ENCODE results near the gene LSM7. TPM values are rescaled to one million over a fixed set of nuclear protein-coding genes. Genes with fewer than 3 reads are reported as not detected.
A peak's percentile ranks its signal among the peaks of the same experiment; 100 is the strongest.
"Not testable (repeated sequence)": the region's sequence is repeated elsewhere in the genome, so short reads cannot be mapped to it uniquely, and the experiment has no call there.

The LSM7 gene
- polyA plus RNA-seq, 3 donors from 2014 or later: 163 to 285 (median 170) TPM

DNA sequence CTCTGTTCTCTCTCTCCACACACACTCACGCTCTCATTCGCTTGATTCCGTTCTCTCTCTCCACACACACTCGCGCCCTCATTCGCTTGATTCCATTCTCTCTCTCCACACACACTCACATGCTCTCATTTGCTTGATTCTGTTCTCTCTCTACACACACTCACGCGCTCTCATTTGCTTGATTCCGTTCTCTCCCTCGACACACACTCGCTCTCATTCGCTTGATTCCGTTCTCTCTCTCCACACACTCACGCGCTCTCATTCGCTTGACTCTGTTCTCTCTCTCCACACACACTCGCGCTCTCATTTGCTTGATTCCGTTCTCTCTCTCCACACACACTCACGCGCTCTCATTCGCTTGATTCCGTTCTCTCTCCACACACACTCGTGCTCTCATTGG lies 21.4 kb upstream of the LSM7 start:
- H3K4me1 Mint-ChIP-seq; H3K27me3 Mint-ChIP-seq (ENCODE audit: low read depth in 3 of 3); H3K27ac Mint-ChIP-seq; H3K4me3 Mint-ChIP-seq; H3K9me3 Mint-ChIP-seq; H3K36me3 Mint-ChIP-seq; DNase-seq: not testable (repeated sequence)

DNA sequence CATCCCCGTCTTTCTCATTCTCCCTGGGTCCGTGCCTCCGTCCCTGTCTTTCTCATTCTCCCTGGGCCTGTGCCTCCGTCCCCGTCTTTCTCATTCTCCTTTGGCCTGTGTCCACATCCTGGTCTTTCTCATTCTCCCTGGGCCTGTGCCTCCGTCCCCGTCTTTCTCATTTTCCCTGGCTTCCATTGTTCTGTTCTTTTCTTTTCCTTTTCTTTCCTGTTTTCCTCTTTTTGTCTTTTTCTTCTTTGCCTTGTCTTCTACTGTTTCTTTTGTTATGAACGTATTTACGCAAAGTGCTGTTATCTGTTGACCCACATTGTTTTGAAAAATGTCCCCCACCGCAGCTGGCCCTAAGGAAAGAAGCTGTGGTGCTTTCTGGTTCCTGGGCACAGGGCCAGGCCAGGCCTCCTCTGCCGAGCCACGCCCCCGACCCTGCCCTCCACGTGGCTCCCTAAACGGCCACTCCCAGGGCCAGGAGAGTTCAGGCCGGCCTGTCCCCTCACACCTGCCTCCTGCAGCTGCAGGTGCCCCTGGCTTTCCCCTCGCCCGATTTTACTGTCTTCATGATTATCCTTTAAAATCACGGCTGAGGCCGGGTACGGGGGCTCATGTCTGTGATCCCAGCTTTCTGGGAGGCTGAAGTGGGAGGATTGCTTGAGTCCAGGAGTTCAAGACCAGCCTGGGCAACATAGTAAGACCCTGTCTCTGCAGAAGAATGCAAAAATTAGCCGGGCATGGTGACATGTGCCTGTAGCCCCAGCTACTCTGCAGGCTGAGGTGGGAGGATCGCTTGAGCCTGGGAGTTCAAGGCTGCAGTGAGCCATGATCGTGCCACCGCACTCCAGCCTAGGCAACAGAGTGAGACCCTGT lies 17.6 kb upstream of the LSM7 start:
- no peak for DNase-seq
- Mint-ChIP-seq H3K27me3 (ENCODE audit: low read depth in 3 of 3) (no peaks in the 10 kb centered on the region), H3K36me3 (peaks cover 0 to 4% (median 0%) of the 10 kb centered on the region in 3 donors), H3K9me3 (no peaks in the 10 kb centered on the region), H3K4me3 (no peak overlapping the region), H3K27ac (peak overlapping the region in 1 of 6 donors; percentile 75), H3K4me1 (no peaks in the 10 kb centered on the region)

DNA sequence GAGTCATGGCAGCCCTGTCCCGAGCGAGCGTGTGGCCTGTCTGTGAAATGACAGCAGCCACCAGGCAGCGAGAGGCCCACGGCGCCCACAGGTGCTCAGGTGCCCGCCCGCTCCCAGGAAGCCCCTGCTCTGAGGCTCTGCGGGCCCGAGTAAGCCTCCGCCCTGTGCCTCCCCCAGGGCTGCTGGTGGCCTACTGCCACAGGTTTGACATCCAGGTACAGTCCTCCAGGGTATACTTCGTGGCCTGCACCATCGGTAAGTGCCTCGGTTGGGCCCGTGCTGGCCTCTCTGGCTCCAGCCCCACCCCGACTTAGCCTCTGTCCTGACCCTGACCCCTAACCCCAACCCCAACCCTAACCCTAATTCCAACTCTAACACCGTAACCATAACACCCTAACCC lies 16.7 kb upstream of the LSM7 start:
- Mint-ChIP-seq H3K27me3 (ENCODE audit: low read depth in 3 of 3) (no peaks in the 10 kb centered on the region), H3K9me3 (no peaks in the 10 kb centered on the region), H3K27ac (no peak overlapping the region), H3K4me1 (no peaks in the 10 kb centered on the region), H3K4me3 (no peak overlapping the region), H3K36me3 (peaks cover 0 to 4% (median 0%) of the 10 kb centered on the region in 3 donors)
- no peak for DNase-seq

DNA sequence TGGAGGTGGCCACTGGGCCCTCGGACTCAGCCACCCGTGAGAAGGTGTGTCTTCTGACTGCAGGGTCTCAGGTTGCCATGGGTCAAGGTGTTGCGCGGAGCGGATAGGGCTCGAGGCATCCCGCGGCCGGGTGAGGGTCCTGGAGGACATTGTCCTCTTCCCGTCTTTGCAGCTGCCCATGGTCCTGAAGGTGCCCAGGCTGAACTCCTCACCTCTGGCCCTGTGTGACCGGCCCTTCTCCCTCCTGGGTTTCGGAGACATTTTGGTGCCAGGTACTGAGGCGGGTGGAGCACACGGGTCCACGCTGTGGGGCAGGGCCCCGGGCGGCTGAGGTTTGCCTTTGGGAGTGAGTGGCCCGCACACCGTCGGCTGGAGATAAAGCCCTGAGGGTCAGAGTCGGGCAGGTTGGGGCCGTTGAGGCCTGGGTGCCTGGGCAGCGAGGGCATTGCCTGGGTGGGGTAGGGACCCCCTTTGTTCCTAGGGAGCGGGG lies 16.0 kb upstream of the LSM7 start:
- Mint-ChIP-seq H3K27me3 (ENCODE audit: low read depth in 3 of 3) (no peaks in the 10 kb centered on the region), H3K4me3 (no peak overlapping the region), H3K27ac (no peak overlapping the region), H3K9me3 (no peaks in the 10 kb centered on the region), H3K36me3 (peaks cover 0 to 4% (median 0%) of the 10 kb centered on the region in 3 donors), H3K4me1 (no peaks in the 10 kb centered on the region)
- DNase-seq: no peak

DNA sequence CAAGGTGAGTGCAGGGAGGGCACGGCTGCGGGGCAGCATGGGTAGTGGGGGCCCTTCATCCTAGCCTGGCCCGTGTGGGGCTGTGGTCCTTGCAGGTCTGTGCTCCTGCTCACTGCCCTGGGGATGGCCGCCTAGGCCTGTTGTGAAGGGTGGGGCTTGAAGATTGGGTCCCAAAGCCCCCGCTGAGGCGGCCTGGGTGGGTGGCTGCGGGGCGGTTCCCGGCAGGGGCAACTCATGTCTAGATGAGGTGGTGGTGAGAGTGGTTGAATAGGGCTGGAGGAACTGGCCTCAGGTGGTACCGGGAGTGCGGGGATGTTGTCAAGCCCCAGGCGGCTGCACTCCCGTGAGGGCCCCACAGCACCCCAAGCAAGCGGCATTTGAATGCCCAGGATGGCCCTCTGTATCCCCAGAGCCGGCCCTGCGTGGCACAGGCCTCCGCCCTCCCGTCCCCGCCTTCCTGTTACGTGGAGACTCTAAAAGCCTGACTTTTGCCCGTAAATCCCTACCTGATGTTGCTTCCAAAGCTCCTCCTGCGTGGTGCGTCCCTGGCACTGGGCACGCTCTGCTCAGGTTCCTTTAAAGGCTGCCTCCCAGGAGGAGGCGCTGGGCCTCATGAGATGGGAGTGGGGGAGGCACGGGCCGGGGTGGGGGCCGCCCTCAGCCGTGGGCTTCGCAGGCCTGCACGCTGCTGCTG lies 15.1 kb upstream of the LSM7 start:
- no peaks in the 10 kb centered on the region for H3K27me3 Mint-ChIP-seq (ENCODE audit: low read depth in 3 of 3)
- H3K4me3 Mint-ChIP-seq: no peak overlapping the region
- H3K4me1 Mint-ChIP-seq: no peaks in the 10 kb centered on the region
- DNase-seq: no peak
- H3K27ac Mint-ChIP-seq: no peak overlapping the region
- H3K36me3 Mint-ChIP-seq: peaks cover 0 to 4% (median 0%) of the 10 kb centered on the region in 3 donors
- no peaks in the 10 kb centered on the region for H3K9me3 Mint-ChIP-seq

DNA sequence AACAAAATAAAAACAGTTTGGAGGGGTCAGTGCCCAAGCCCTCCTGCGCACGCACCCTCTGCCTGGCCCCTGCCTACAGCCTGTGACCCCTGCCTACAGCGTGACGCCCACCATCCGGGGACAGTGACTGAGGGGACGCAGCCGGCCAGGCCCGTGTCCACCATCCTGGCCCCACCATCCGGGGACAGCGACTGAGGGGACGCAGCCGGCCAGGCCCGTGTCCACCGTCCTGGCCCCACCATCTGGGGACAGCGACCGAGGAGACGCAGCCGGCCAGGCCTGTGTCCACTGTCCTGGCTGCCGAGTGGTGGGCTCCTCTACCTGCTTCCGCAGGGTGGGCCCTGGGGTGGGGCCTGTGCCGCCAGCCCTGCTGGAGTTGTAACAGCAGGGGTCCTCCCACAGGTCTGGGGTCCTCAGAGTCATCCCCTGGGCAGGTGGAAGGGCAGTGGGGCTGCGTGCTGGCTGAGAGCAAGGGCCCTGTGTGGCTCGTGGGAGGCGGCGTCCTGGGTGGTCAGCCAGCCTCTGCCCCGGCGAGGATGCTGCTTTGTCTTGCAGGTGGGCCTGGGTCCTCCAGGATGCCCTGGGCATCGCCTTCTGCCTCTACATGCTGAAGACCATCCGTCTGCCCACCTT lies 14.4 kb upstream of the LSM7 start:
- Mint-ChIP-seq H3K4me1 (no peaks in the 10 kb centered on the region), H3K9me3 (no peaks in the 10 kb centered on the region), H3K27ac (no peak overlapping the region), H3K4me3 (no peak overlapping the region), H3K36me3 (peaks cover 0 to 4% (median 0%) of the 10 kb centered on the region in 3 donors), H3K27me3 (ENCODE audit: low read depth in 3 of 3) (no peaks in the 10 kb centered on the region)
- DNase-seq: no peak

DNA sequence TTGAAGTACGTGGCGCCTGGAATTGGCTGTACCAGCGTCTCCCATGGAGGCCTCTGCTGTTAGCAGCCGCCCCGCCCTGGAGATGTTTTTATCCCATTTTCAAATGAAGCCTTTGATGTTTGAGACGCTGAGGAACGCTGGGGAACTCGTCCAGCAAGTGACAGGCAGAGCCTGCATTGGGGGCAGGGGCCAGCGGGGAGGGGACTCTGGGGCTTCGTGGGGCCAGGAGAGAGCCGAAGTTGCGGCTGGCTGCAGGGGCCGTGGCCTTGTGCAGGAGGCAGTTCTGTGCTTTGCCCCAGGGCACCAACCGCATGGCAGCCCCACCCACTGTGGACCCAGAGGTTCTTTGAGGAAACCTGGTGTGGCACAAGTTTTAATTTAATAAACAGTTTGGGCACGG lies 13.6 kb upstream of the LSM7 start:
- H3K27ac Mint-ChIP-seq: no peak overlapping the region
- peaks cover 0 to 2% of the 10 kb centered on the region in 2 donors for H3K4me1 Mint-ChIP-seq
- no peaks in the 10 kb centered on the region for H3K9me3 Mint-ChIP-seq
- no peak for DNase-seq
- peaks cover 0 to 4% (median 0%) of the 10 kb centered on the region in 3 donors for H3K36me3 Mint-ChIP-seq
- no peaks in the 10 kb centered on the region for H3K27me3 Mint-ChIP-seq (ENCODE audit: low read depth in 3 of 3)
- H3K4me3 Mint-ChIP-seq: no peak overlapping the region

DNA sequence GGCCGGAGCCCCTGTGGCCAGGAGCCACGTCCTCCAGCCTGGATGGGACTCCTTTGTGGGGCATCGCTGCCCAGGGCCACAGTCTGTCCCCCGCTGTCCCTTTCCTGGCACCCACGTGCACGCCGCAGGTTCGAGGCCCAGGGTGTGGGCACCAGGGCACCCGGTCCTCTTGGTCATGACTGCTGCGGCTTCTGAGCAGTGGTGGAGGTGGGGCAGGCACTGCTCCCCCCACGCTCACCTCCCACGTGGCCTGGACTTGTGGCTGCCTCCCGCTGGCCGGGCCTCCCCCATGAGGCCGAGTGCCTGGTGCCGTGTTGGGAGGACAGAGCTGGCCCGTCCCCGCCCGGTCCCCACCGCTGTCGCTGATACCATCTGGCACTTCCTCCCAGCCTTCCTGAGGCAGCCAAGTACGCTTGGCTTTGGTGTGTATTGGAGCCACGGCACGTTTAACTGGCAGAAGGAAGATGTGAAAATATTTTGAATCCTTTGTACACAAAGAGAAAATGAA lies 12.9 kb upstream of the LSM7 start:
- Mint-ChIP-seq H3K27ac (no peak overlapping the region), H3K36me3 (peaks cover 0 to 4% (median 2%) of the 10 kb centered on the region in 3 donors), H3K4me1 (peaks cover 3 to 4% of the 10 kb centered on the region in 2 donors), H3K27me3 (ENCODE audit: low read depth in 3 of 3) (peaks cover 0 to 2% (median 0%) of the 10 kb centered on the region in 3 donors), H3K4me3 (no peak overlapping the region), H3K9me3 (no peaks in the 10 kb centered on the region)
- DNase-seq: no peak

DNA sequence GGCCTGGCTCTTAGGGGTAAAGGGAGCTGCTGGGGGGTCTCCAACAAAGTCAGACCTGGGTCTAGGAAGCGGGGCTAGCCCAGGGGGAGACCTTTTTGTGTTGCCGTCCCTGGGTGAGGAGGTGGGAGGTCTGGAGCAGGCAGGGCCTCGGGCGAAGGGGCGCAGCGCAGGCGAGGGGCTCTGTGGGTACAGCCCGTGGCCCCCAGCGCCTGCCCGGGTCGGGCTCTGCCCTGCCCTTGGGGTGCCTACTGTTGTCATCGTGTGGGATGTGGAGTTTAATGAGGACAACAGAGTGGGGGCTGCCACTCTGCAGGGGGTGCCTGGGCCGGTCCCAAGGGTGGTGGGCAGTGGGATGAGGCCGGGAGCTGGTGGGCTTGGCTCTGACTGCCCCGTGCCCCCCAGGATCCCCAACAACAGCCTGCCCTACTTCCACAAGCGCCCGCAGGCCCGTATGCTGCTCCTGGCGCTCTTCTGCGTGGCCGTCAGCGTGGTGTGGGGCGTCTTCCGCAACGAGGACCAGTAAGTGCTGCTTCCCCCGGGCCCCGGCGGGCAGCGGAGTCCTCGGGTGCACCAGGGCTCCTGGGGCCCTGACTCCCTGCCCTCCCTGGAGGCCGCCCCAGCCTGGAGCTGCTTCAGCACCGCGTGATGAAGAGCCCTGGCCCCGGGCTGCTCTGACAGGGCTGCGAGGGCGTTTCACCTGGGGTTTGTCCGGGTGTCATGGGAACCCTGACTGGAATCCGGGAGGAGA lies 12.3 kb upstream of the LSM7 start:
- H3K27ac Mint-ChIP-seq: no peak overlapping the region
- peaks cover 9 to 11% of the 10 kb centered on the region in 2 donors for H3K4me1 Mint-ChIP-seq
- peaks cover 0 to 2% (median 0%) of the 10 kb centered on the region in 3 donors for H3K27me3 Mint-ChIP-seq (ENCODE audit: low read depth in 3 of 3)
- H3K4me3 Mint-ChIP-seq: no peak overlapping the region
- H3K9me3 Mint-ChIP-seq: no peaks in the 10 kb centered on the region
- DNase-seq: no peak
- peaks cover 0 to 5% (median under 1%) of the 10 kb centered on the region in 3 donors for H3K36me3 Mint-ChIP-seq

DNA sequence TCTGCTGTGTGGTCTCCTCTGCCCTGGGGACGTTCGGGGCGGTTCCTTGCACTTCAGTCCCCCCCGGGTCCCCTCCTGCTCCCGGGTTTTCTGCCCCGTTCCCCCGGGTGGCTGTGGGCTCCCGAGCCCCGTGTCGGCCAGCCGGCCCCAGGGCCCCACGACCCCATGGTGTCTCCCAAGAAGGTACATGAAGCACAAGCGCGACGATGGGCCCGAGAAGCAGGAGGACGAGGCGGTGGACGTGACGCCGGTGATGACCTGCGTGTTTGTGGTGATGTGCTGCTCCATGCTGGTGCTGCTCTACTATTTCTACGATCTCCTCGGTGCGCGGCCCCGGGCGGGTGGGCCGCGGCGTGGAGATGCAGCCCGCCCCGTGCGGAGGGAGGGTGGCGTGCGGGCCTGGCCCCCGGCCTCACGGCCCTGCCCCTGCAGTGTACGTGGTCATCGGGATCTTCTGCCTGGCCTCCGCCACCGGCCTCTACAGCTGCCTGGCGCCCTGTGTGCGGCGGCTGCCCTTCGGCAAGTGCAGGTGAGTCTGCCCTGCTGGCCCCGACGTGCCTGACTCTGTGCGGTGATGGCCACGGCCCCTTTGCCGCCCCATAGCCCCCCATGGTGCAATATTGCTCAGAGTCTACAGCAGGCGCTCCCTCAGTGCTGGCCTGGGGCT lies 11.4 kb upstream of the LSM7 start:
- Mint-ChIP-seq H3K27ac (no peak overlapping the region), H3K4me1 (peaks cover 11% of the 10 kb centered on the region in 2 donors), H3K27me3 (ENCODE audit: low read depth in 3 of 3) (peaks cover 0 to 2% (median 0%) of the 10 kb centered on the region in 3 donors), H3K4me3 (no peak overlapping the region), H3K9me3 (no peaks in the 10 kb centered on the region), H3K36me3 (peaks cover 0 to 5% (median 0%) of the 10 kb centered on the region in 3 donors)
- DNase-seq: no peak

DNA sequence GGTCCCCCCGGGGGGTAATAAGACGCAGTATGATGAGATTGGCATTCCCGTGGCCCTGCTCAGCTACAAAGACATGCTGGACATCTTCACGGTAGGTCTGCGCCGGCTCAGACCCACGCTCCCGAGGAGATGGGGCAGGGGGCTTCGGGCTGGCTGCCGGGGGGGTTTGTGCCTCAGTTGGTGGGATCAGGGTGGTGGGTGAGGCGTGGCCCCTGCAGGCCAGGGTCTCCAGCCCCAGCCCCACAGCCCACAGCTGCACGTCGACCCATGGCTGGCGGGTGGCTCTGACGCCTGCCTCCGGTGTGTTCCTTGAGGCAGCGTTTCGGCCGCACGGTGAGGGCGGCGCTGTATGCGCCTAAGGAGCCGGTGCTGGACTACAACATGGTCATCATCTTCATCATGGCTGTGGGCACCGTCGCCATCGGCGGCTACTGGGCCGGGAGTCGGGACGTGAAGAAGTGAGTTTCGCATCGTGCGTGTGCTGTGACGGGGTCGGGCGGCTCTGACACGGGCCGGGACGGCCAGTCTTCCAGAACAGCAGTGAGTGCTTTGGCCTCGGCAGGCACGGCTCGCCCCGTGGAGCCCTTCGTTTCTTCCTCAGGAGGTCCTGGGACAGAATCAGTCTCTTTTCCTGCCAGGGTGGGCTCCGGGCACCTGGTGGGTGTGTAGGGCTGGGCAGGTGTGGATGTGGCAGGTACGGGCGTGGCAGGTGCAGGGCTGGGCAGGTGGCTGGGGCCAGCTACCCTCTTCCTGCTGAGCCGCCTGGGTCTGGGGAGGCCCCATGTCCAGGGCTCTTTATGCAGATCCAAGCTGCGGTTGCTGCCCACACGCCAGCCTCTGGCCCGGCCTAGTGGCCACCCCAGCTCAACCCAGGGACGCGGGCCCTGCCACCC lies 10.6 kb upstream of the LSM7 start:
- Mint-ChIP-seq H3K36me3 (peaks cover 0 to 5% (median 0%) of the 10 kb centered on the region in 3 donors), H3K4me3 (no peak overlapping the region), H3K27me3 (ENCODE audit: low read depth in 3 of 3) (peaks cover 0 to 2% (median 0%) of the 10 kb centered on the region in 3 donors), H3K4me1 (peaks cover 11% of the 10 kb centered on the region in 2 donors), H3K27ac (no peak overlapping the region), H3K9me3 (no peaks in the 10 kb centered on the region)
- no peak for DNase-seq

DNA sequence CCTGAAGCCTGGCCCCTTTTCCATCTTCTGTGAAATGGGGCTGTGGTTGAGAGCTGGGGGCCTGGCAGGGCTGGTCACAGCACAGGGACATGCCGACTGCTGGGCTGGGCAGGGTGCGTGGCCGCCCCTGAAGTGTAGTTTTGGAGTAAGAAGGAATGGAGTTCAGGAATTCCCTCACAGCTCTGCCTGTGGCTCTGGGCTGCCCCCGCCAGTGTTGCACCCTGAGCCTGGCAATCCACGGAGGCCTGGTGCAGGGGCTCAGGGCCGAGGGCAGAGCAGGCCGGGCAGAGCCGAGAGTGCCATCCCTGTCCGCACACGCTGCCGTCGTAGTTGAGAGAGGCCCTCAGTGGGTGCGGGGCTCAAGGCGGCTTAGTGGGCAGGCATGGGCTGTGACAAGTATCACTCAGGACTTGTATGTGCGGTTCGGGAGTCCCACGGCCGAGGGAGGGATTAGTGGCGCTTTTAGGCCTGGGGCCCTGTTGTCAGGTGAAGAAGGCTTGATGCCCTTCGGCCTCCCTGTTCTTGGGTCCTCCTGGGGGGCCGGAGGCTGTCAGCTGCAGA lies 9.7 kb upstream of the LSM7 start:
- no peak overlapping the region for H3K27ac Mint-ChIP-seq
- no peak for DNase-seq
- peaks cover 11% of the 10 kb centered on the region in 2 donors for H3K4me1 Mint-ChIP-seq
- H3K27me3 Mint-ChIP-seq (ENCODE audit: low read depth in 3 of 3): peaks cover 0 to 2% (median 0%) of the 10 kb centered on the region in 3 donors
- no peaks in the 10 kb centered on the region for H3K9me3 Mint-ChIP-seq
- H3K4me3 Mint-ChIP-seq: no peak overlapping the region
- H3K36me3 Mint-ChIP-seq: peaks cover 0 to 5% (median 0%) of the 10 kb centered on the region in 3 donors

All from immature natural killer cell (primary cell).